MCF 10A (cell line): ENCODE data around the gene SIM2. TPM values are rescaled to one million over a fixed set of nuclear protein-coding genes. Genes with fewer than 3 reads are reported as not detected.
A peak's percentile ranks its signal among the peaks of the same experiment; 100 is the strongest.

Experiments
- BruUV-seq: library from RNA; stranded (reverse); fragments of 400-500 nt; replicated peaks from 2 replicates; lab custom pipeline; 2021; lab: Mats Ljungman, UMichigan
- CTCF ChIA-PET: fragments of 300-600 bp; sonication (Branson Sonifier 250); formaldehyde crosslinking; extraction: SDS; loops from one replicate; lab custom pipeline; 2021; ENCODE audit warnings: antibody characterized with exemption, inconsistent platforms; lab: Yijun Ruan, JAX
- POLR2A ChIA-PET: fragments of 300-600, 350-650 bp; sonication (Branson Sonifier 250); formaldehyde crosslinking; extraction: SDS; loops from one replicate; lab custom pipeline; 2020; ENCODE audit warnings: antibody characterized with exemption, inconsistent platforms; lab: Yijun Ruan, JAX
- DNase-seq: peaks from one replicate; pipeline ENCODE4 v3.0.0-alpha.2; 2018; ENCODE audit not compliant: unreplicated experiment
- H3K27ac Mint-ChIP-seq: one replicate; pipeline ENCODE4 v1.8.0; 2022; ENCODE audit warnings: mild to moderate bottlenecking, low read depth, mixed read lengths; ENCODE audit not compliant: unreplicated experiment
- H3K27me3 Mint-ChIP-seq: one replicate; pipeline ENCODE4 v1.8.0; 2022; ENCODE audit warnings: mixed read lengths; ENCODE audit not compliant: insufficient read depth, unreplicated experiment
- H3K36me3 Mint-ChIP-seq: one replicate; pipeline ENCODE4 v1.8.0; 2022; ENCODE audit warnings: mild to moderate bottlenecking, moderate library complexity, mixed read lengths; ENCODE audit not compliant: insufficient read depth, unreplicated experiment
- H3K4me1 Mint-ChIP-seq: one replicate; pipeline ENCODE4 v1.8.0; 2022; ENCODE audit warnings: mixed read lengths; ENCODE audit not compliant: insufficient read depth, unreplicated experiment
- H3K4me3 Mint-ChIP-seq: one replicate; pipeline ENCODE4 v1.8.0; 2022; ENCODE audit warnings: mild to moderate bottlenecking, moderate library complexity, mixed read lengths; ENCODE audit not compliant: unreplicated experiment
- H3K9me3 Mint-ChIP-seq: one replicate; pipeline ENCODE4 v1.8.0; 2022; ENCODE audit warnings: mixed read lengths; ENCODE audit not compliant: unreplicated experiment
- intact Hi-C: fragments of 100-400 bp; cut with micrococcal nuclease; formaldehyde crosslinking; loops from 2 replicates; pipeline ENCODE4 v1.14.1; 2022
- total RNA-seq: library from RNA; stranded (reverse); gene quantifications from 2 replicates; pipeline ENCODE4 v1.2.3, GENCODE V29; 2022
- TF ChIP-seq, protein P1 (sequence below): fragments of 200-600 bp; IDR thresholded peaks from one replicate; pipeline ENCODE4 v1.8.0; 2022; ENCODE audit warnings: antibody characterized with exemption, mild to moderate bottlenecking; ENCODE audit not compliant: unreplicated experiment

The SIM2 gene
- total RNA-seq, 1 experiment from 2014 or later: 14.4 TPM

DNA sequence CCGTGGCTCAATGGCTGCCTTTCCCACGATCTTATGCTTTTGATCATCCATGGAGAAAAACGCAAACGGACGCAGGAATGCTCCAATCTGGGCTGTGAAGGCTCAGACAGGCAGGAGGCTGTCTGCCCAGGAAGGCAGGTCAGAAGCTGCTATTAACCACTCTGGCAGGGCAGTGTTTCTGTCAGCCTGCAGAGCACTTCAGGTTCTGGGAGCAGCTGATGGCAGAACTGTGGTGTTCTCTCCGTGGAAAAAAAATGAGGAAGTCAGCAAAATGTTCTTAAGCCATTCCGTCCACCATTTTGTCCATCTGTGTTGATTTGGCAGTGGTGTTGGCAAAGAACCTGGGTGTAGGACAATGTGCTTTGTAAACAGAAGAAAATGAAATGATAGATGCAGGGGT lies 91.7 kb downstream of the SIM2 start:
- no peak overlapping the region for H3K27ac Mint-ChIP-seq
- no peak for DNase-seq
- POLR2A ChIA-PET: no interaction called here
- H3K9me3 Mint-ChIP-seq: peaks cover 7% of the 10 kb centered on the region
- intact Hi-C loops: no loop called here
- peaks cover 14% of the 10 kb centered on the region for H3K4me1 Mint-ChIP-seq
- TF ChIP-seq, protein P1, sequence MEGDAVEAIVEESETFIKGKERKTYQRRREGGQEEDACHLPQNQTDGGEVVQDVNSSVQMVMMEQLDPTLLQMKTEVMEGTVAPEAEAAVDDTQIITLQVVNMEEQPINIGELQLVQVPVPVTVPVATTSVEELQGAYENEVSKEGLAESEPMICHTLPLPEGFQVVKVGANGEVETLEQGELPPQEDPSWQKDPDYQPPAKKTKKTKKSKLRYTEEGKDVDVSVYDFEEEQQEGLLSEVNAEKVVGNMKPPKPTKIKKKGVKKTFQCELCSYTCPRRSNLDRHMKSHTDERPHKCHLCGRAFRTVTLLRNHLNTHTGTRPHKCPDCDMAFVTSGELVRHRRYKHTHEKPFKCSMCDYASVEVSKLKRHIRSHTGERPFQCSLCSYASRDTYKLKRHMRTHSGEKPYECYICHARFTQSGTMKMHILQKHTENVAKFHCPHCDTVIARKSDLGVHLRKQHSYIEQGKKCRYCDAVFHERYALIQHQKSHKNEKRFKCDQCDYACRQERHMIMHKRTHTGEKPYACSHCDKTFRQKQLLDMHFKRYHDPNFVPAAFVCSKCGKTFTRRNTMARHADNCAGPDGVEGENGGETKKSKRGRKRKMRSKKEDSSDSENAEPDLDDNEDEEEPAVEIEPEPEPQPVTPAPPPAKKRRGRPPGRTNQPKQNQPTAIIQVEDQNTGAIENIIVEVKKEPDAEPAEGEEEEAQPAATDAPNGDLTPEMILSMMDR: no peak
- H3K36me3 Mint-ChIP-seq: no peaks in the 10 kb centered on the region
- CTCF ChIA-PET: interaction anchor here (0.7 to 1.0 kb wide), 2 partner anchors 127 to 280 kb away, joined by 3 to 4 read pairs; no protein-coding TSS in a partner anchor
- BruUV-seq: no TSS peak
- no peak overlapping the region for H3K4me3 Mint-ChIP-seq
- no peaks in the 10 kb centered on the region for H3K27me3 Mint-ChIP-seq

DNA sequence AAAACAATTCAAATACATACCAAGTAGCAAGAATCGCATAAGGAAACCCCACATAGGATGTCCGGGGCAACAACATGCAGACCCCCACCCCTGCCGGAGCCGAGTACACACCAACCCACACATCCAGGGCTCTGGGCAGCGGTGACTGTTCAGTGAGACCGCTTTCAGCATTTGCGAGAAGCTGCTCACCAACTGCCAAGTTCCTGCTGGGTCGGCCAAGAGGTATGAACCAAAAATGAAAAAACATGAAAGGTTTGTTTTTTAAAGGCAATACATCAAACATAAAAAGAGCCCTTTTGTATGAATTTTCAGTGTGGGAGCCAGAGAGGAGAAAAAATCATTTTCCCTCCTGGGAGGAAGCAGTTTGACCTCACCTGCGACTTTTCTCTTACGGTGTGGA lies 92.3 kb downstream of the SIM2 start:
- TF ChIP-seq, protein P1: no peak
- Mint-ChIP-seq H3K4me3 (no peak overlapping the region), H3K27me3 (no peaks in the 10 kb centered on the region), H3K4me1 (peaks cover 14% of the 10 kb centered on the region), H3K36me3 (no peaks in the 10 kb centered on the region), H3K27ac (no peak overlapping the region), H3K9me3 (peaks cover 7% of the 10 kb centered on the region)
- ChIA-PET POLR2A (no interaction called here), CTCF (interaction anchor here (1.0 kb wide), 1 partner anchor 126 kb away, joined by 4 read pairs; no protein-coding TSS in a partner anchor)
- no TSS peak for BruUV-seq
- intact Hi-C loops: no loop called here
- DNase-seq: no peak

- Mint-ChIP-seq H3K4me1 (peaks cover 14% of the 10 kb centered on the region), H3K9me3 (peaks cover 9% of the 10 kb centered on the region), H3K4me3 (no peak overlapping the region), H3K27me3 (no peaks in the 10 kb centered on the region), H3K36me3 (no peaks in the 10 kb centered on the region), H3K27ac (no peak overlapping the region)
- DNase-seq: no peak
- BruUV-seq: no TSS peak
- ChIA-PET POLR2A (interaction anchor here (1.1 to 1.5 kb wide), 4 partner anchors 18 to 73 kb away, joined by 3 to 6 read pairs (median 5); no protein-coding TSS in a partner anchor), CTCF (interaction anchor here (1.0 kb wide), 1 partner anchor 126 kb away, joined by 4 read pairs; no protein-coding TSS in a partner anchor)
- TF ChIP-seq, protein P1: no peak
- intact Hi-C loops: no loop called here
These were observed 93.0 kb downstream of the SIM2 start for GRCh38 chr21:36791695-36792470.

GRCh38 chr21:36792505-36792967 lies 93.6 kb downstream of the SIM2 start:
- Mint-ChIP-seq H3K9me3 (peaks cover 16% of the 10 kb centered on the region), H3K27ac (no peak overlapping the region), H3K4me3 (no peak overlapping the region), H3K36me3 (peaks cover 1% of the 10 kb centered on the region), H3K4me1 (peaks cover 14% of the 10 kb centered on the region), H3K27me3 (no peaks in the 10 kb centered on the region)
- CTCF ChIA-PET: interaction anchor here (0.6 kb wide), 1 partner anchor 17 kb away, joined by 4 read pairs; no protein-coding TSS in a partner anchor
- intact Hi-C loops: no loop called here
- POLR2A ChIA-PET: interaction anchor here (0.7 to 1.5 kb wide), 5 partner anchors 18 to 74 kb away, joined by 3 to 6 read pairs (median 5); no protein-coding TSS in a partner anchor
- DNase-seq: peak; percentile 70
- TF ChIP-seq, protein P1: no peak
- BruUV-seq: no TSS peak
